ENCODE data around the gene DNAAF8. TPM values are rescaled to one million over a fixed set of nuclear protein-coding genes. Genes with fewer than 3 reads are reported as not detected.
"Not testable (repeated sequence)": the region's sequence is repeated elsewhere in the genome, so short reads cannot be mapped to it uniquely, and the experiment has no call there.

The DNAAF8 gene
- polyA plus RNA-seq, 3 donors = 0.43 to 0.94 (median 0.90) TPM

- no peak within 1 kb of the TSS for H3K27ac ChIP-seq (ENCODE audit: low read depth, low read length)
- WGBS, 3 donors = 3% methylated on average over 72 of the region's 72 CpGs
Measured at GRCh38 chr16:4766875-4767628, 32.7 kb downstream of the DNAAF8 start, which contains the start of gene ZNF500. Gene ZNF500, minus strand, starts transcription at chr16:4767162. Its CDS starts 1,184 bp downstream, at chr16:4765978.

GRCh38 chr16:4767872-4768548, 33.7 kb downstream of the DNAAF8 start:
- H3K27ac ChIP-seq (ENCODE audit: low read depth, low read length) = no peak overlapping the region
- WGBS, 3 donors = 40 to 50% (median 46%) methylated on average over 17 of the region's 17 CpGs

DNA sequence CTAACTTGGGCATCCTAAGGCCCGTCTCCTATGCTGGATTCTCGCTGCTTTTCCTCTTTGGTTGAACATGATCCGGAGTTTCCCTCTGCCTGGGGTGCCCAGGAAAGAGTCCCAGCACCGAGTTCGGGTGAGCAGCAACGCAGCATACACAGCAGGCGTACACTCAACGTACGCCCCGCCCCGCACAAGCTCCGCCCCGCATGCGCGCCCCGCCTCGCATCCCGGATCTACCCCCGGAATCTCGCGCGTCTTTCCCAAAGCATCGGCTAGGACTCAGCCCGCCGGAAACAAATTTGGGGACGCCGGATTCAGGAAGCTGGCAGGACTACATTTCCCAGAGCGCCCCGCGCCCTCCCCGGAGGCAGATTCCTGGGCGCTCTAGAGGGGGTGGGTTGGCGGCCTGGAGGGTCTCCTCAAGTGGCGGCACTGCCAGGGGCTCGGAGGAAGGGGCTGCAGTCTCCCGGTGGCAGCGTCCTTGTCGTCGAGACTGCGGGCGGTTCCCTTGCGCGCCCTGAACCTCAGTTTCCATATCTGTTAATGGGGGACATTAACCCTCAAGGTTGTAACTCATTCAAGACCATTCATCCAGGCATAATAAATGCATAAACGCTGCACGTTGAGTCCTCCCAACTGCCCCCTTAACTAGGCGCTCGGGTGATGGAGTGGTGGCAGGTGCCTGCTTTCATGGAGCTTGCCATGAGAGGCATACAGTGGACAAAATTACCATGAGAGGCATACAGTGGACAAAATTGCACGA, 34.4 kb downstream of the DNAAF8 start:
- 4 to 8% (median 4%) methylated on average over 48 of the region's 48 CpGs for WGBS, 3 donors
- no peak overlapping the region for H3K27ac ChIP-seq (ENCODE audit: low read depth, low read length)

GRCh38 chr16:4769306-4769638, 34.9 kb downstream of the DNAAF8 start:
- no peak overlapping the region for H3K27ac ChIP-seq (ENCODE audit: low read depth, low read length)
- WGBS, 3 donors = 47 to 53% (median 49%) methylated on average over 7 of the region's 7 CpGs

GRCh38 chr16:4771646-4772045, 37.3 kb downstream of the DNAAF8 start:
- WGBS, 3 donors = 56 to 74% (median 73%) methylated on average over 3 of the region's 3 CpGs
- H3K27ac ChIP-seq (ENCODE audit: low read depth, low read length) = no peak overlapping the region

DNA sequence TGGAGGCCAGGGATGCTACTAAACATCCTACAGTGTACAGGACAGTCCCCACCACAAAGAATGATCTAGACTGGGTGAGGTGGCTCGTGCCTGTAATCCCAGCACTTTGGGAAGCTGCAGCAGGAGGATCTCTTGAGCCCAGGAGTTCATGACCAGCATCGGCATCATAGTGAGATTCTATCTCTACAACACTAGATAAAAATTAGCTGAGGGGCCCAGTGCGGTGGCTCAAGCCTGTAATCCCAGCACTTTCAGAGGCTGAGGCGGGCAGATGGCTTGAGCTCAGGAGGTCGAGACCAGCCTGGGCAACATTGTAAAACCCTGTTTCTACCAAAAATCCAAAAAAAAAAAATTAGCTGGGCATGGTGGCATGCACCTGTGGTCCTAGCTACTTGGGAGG, 38.0 kb downstream of the DNAAF8 start:
- 84 to 90% (median 87%) methylated on average over 5 of the region's 5 CpGs for WGBS, 3 donors

DNA sequence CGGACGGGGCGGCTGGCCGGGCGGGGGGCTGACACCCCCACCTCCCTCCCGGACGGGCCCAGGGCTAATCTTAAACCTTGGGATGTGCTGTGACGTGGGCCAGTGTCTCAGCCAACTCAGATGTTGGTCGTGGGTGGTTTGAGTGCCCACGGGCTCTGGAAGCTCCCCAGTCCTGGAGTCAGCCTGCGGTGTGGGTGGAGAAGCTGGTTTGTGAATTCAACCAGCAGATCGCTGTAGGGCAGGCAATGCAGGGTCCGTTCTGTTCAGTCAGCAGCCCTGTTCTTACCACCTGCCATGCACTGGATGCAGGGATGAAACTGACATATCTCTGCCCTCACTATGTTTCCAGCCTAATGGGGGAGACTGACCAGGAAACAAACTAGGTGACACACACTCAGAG, 40.7 kb downstream of the DNAAF8 start:
- 78 to 94% (median 81%) methylated on average over 8 to 13 of the region's 13 CpGs for WGBS, 3 donors
- H3K27ac ChIP-seq (ENCODE audit: low read depth, low read length) = no peak overlapping the region

More for the DNA sequence above, 38.0 kb downstream of the DNAAF8 start:
- H3K27ac ChIP-seq (ENCODE audit: low read depth, low read length) = no peak overlapping the region

GRCh38 chr16:4776141-4776705, 41.9 kb downstream of the DNAAF8 start:
- 82 to 92% (median 92%) methylated on average over 2 of the region's 2 CpGs for WGBS, 3 donors
- no peak overlapping the region for H3K27ac ChIP-seq (ENCODE audit: low read depth, low read length)

DNA sequence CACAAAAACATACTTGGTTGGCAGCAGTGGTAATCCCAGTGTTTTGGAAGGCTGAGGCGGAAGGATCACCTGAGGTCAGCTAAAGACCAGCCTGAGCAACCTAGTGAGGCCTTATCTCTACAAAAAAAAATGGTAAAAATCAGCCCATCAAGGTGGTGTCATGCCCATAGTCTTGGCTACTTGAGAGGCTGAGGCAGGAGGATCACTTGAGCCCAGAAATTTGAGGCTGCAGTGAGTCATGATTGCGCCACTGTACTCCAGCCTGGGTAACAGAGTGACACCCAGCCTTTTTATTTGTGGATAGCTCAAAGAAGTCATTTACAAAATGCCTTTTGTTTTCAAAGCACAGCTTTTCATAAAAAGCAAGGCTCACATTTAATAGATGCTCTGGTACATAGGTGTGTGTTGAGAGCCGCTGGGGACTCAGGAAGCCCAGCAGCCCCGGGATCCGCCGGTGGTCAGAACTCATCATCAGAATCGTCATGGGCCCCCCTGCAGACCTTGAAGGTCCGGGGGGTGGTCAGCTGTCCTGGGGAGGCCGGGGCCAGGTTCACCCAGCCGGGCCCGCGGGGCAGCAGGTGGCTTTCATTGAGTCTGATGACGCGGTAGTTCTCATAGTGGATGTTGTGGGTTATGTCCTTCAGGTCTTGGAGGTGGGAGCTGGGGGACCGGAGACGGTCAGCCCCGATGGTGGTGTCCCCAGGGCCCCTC, 43.2 kb downstream of the DNAAF8 start:
- no peak overlapping the region for H3K27ac ChIP-seq (ENCODE audit: low read depth, low read length)
- WGBS, 3 donors = 80 to 89% (median 85%) methylated on average over 17 of the region's 17 CpGs

- 86 to 90% (median 89%) methylated on average over 5 of the region's 5 CpGs for WGBS, 3 donors
- no peak overlapping the region for H3K27ac ChIP-seq (ENCODE audit: low read depth, low read length)
Measured at GRCh38 chr16:4778050-4778392, 43.7 kb downstream of the DNAAF8 start.

DNA sequence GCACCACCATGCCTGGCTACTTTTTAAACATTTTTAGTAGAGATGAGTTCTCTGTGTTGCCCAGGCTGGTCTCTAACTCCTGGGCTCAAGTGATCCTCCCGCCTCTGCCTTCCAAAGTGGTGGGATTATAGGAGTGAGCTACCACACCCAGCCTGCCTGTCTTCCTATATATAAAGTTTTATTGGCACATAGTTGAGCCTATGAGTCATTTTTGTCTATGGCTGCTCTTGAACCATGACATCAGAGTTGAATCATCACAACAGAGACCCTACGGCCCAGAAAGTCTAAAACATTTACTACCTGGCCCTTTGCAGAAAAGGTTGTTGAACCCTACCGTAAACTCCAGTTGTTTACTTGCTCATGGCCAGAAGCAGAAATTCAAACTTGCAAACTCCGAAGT, 45.9 kb downstream of the DNAAF8 start:
- 80 to 92% (median 87%) methylated on average over 4 of the region's 4 CpGs for WGBS, 3 donors
- no peak overlapping the region for H3K27ac ChIP-seq (ENCODE audit: low read depth, low read length)

DNA sequence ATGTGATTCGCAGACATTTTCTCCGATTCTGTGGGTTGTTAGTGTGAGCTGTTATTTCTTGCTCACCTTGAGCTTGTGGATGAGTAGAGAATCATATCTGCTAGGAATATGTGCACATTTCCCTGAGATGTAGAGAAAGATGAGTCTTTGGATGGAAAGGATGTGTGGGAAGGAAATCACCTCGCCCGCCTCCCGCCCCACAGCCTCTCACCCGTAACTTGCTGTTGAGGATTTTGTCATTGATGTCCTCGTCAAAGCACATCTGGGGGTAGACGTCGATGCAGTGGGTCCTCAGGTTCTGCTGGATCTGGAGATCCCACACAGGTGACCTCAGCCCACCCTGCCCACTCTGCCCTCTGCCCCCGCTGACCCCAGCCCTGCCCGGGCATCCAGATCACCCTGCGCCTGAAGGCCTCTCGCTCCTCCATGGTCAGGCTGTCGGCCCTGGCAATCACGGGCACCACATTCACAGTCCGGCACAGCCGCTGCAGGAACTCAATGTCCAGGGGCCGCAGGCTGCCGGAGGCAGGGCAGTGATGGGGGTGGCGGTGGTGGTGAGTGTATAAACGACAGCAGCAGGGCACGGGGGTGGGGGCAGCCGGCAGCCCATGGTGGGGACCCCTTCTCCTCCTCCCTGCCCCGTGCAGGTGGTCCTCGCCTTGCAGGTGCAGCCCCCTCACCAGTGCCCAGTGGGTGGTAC, 49.1 kb downstream of the DNAAF8 start:
- H3K27ac ChIP-seq (ENCODE audit: low read depth, low read length) = no peak overlapping the region
- WGBS, 3 donors = 87 to 89% (median 87%) methylated on average over 21 to 25 of the region's 25 CpGs

DNA sequence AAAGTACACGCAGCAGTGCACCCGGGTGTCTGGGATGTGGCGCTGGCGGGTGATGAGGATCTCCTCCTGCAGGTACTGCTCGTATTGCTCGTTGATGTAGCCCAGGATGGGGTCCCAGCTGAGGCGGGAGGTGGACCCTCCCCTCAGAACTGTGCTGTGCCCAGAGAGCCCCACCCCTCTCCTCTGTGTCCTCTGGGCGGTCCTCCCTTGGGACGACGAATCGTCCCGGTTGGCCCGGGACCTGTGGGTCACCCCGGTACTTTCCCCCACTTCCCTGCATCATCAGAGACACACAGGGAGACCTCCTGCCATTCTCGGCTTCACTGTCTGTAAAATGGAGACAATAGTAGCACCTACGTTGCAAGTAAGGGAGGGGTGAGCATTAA, 49.6 kb downstream of the DNAAF8 start:
- 69 to 79% (median 77%) methylated on average over 13 to 16 of the region's 16 CpGs for WGBS, 3 donors

DNA sequence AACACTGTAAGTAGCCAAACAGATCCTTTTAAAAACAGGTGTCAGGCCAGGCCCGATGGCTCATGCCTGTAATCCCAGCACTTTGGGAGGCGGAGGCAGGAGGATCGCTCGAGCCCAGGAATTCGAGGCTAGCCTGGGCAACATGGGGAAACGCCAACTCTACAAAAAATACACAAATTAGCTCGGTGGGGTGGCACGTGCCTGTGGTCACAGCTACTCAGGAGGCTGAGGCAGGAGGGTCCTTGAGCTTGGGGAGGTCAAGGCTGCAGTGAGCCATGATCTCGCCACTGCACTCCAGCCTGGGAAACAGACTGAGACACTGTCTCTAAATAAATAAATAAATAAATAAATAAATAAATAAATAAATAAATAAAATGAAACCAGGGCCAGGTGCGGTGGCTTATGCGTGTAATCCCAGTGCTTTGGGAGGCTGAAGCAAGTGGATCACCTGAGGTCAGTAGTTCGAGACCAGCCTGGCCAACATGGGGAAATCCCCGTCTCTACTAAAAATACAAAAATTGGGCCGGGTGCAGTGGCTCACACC, 50.2 kb downstream of the DNAAF8 start:
- 91 to 93% (median 91%) methylated on average over 14 of the region's 14 CpGs for WGBS, 3 donors
- H3K27ac ChIP-seq (ENCODE audit: low read depth, low read length) = not testable (repeated sequence)

More for the DNA sequence above, 49.6 kb downstream of the DNAAF8 start:
- H3K27ac ChIP-seq (ENCODE audit: low read depth, low read length) = no peak overlapping the region

DNA sequence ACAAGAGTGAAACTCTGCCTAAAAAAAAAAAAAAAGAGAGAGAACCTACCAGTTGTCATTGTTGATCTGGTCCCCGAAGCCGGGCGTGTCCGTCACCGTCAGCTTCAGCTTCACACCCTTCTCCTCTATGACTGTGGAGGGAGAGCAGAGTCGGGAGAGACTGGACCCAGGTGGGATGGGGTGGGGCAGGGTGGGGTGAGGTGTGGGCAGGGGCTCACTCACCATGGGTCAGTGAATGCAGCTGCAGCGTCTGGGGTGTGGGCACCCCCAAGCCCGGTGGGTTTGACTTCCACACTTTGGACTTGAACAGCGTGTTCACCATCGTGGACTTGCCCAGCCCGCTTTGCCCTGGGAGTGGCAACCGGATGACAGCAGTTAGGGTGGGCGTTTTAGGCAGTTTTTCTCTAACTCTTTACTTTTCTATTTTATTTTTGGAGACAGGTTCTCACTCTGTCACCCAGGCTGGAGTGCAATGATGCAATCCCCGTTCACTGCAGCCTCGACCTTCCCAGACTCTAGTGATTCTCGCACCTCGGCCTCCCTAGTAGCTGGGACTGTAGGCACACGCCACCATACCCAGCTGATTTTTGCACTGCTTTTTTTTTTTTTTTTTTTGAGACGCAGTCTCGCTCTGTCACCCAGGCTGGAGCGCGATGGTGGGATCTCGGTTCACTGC, 51.6 kb downstream of the DNAAF8 start:
- 91 to 94% (median 93%) methylated on average over 21 to 23 of the region's 23 CpGs for WGBS, 3 donors
- H3K27ac ChIP-seq (ENCODE audit: low read depth, low read length) = no peak overlapping the region

GRCh38 chr16:4787068-4787467, 52.7 kb downstream of the DNAAF8 start:
- no peak overlapping the region for H3K27ac ChIP-seq (ENCODE audit: low read depth, low read length)
- WGBS, 3 donors = 95 to 96% (median 95%) methylated on average over 8 of the region's 8 CpGs

Data from adipose tissue (tissue), 3 donors.